Loucy (cell line): Measurements from ENCODE around the gene RNF26.

ENCODE experiments used
- H2AFZ ChIP-seq: fragments of 200-600 bp; sonication (generic); 2 replicates; pipeline ENCODE4 v1.6.0; 2016; ENCODE audit warnings: antibody characterized with exemption, mild to moderate bottlenecking, low read length, moderate library complexity
- H3F3A ChIP-seq: fragments of 200-600 bp; 2 replicates; pipeline ENCODE4 v1.6.0; 2016; ENCODE audit warnings: antibody characterized with exemption, low read depth, mild to moderate bottlenecking
- H3K27me3 ChIP-seq: fragments of 200-600 bp; sonication (generic); 2 replicates; pipeline ENCODE4 v1.6.1; 2014; ENCODE audit warnings: low read length, mild to moderate bottlenecking; ENCODE audit not compliant: insufficient read depth, poor library complexity, severe bottlenecking
- H3K36me3 ChIP-seq: fragments of 200-600 bp; sonication (generic); 2 replicates; pipeline ENCODE4 v1.6.1; 2016; ENCODE audit warnings: low read length; ENCODE audit not compliant: insufficient read depth
- H3K4me1 ChIP-seq: fragments of 200-600 bp; sonication (generic); 2 replicates; pipeline ENCODE4 v1.5.1; 2014; ENCODE audit warnings: low read length, mild to moderate bottlenecking; ENCODE audit not compliant: insufficient read depth, poor library complexity, severe bottlenecking
- H3K4me2 ChIP-seq: fragments of 200-600 bp; sonication (generic); 2 replicates; pipeline ENCODE4 v1.6.0; 2014; ENCODE audit warnings: antibody characterized with exemption, low read length, low read depth, mild to moderate bottlenecking; ENCODE audit not compliant: poor library complexity, severe bottlenecking
- H3K4me3 ChIP-seq: fragments of 200-600 bp; sonication (generic); 2 replicates; pipeline ENCODE4 v1.5.1; 2014; ENCODE audit warnings: low read length, mild to moderate bottlenecking, mixed read lengths; ENCODE audit not compliant: poor library complexity, severe bottlenecking
- H3K79me2 ChIP-seq: fragments of 200-600 bp; sonication (generic); 2 replicates; pipeline ENCODE4 v1.6.1; 2014; ENCODE audit warnings: low read length; ENCODE audit not compliant: insufficient read depth
- H3K9ac ChIP-seq: fragments of 200-600 bp; sonication (generic); 2 replicates; pipeline ENCODE4 v1.6.0; 2014; ENCODE audit warnings: mild to moderate bottlenecking, low read depth, low read length, moderate library complexity; ENCODE audit not compliant: poor library complexity, severe bottlenecking
- H3K9me2 ChIP-seq: fragments of 200-600 bp; sonication (generic); replicated peaks from 2 replicates; pipeline ENCODE4 v1.6.1; 2016; ENCODE audit warnings: low read depth, low read length, mixed read lengths
- H3K9me3 ChIP-seq: fragments of 200-600 bp; sonication (generic); 2 replicates; pipeline ENCODE4 v1.6.1; 2014; ENCODE audit warnings: mild to moderate bottlenecking, antibody characterized with exemption, low read length, low read depth; ENCODE audit not compliant: insufficient read depth
- H4K20me1 ChIP-seq: fragments of 200-600 bp; sonication (generic); 2 replicates; pipeline ENCODE4 v1.6.0; 2014; ENCODE audit warnings: antibody characterized with exemption, low read length, mild to moderate bottlenecking; ENCODE audit not compliant: insufficient read depth, poor library complexity, severe bottlenecking
- EZH2phosphoT487 ChIP-seq: fragments of 200-600 bp; IDR thresholded peaks from 2 replicates; pipeline ENCODE4 v1.6.1; 2018; ENCODE audit warnings: antibody characterized with exemption, mild to moderate bottlenecking, moderate library complexity, borderline replicate concordance
- TF ChIP-seq, protein P1 (sequence below): fragments of 200-600 bp; sonication (generic); conservative IDR thresholded peaks from 2 replicates; pipeline ENCODE4 v1.5.1; 2014; ENCODE audit warnings: mild to moderate bottlenecking, antibody characterized with exemption, low read length

The RNF26 gene

DNA sequence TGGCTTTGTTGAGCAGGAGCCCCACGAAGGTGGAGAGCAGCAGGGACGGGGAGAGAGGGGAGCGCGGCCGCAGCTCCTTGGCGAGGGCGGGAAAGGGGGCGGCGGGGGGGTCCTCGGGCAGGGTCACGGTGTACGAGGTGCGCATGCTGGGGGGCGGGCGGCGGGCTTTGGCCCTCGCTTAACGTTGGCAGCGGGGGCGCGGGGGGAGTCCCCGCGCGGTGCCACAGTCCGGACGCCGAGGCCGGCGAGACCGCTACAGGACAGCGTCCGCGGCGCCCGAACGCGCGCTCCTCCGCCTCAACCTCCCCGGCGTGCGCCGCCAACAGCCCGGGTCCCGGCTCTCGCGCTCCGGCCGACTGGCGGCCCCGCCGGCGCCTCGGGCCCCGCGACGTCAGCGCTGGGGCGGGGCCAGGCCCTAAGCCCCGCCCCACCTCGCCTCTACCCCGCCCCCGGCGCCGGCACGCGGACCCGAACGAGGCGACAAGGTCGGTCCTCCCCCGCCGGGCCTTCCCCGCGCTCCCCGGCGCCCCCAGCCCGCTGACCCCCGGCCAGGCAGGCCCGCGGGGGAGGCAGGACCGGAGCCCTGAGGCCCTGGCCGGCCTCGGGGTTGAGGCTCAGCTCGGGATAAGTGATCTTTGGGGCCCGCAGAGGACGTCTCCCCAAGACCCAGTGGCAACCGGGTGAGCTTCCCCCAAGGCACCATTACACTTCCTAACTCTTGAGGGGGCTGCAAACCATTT, 29.7 kb downstream of the RNF26 start:
- Histone ChIP-seq H3K4me1 (peaks cover 10% of the 10 kb centered on the region), H3K36me3 (no peaks in the 10 kb centered on the region), H3F3A (no peaks in the 10 kb centered on the region), H2AFZ (no peak overlapping the region), H3K9me2 (no peaks in the 10 kb centered on the region), H3K27me3 (no peaks in the 10 kb centered on the region), H3K79me2 (no peaks in the 10 kb centered on the region), H4K20me1 (no peaks in the 10 kb centered on the region), H3K9ac (no peak overlapping the region), H3K9me3 (no peaks in the 10 kb centered on the region), H3K4me2 (no peak overlapping the region), H3K4me3 (no peak overlapping the region)
- no peak for TF ChIP-seq EZH2phosphoT487
- TF ChIP-seq, protein P1, sequence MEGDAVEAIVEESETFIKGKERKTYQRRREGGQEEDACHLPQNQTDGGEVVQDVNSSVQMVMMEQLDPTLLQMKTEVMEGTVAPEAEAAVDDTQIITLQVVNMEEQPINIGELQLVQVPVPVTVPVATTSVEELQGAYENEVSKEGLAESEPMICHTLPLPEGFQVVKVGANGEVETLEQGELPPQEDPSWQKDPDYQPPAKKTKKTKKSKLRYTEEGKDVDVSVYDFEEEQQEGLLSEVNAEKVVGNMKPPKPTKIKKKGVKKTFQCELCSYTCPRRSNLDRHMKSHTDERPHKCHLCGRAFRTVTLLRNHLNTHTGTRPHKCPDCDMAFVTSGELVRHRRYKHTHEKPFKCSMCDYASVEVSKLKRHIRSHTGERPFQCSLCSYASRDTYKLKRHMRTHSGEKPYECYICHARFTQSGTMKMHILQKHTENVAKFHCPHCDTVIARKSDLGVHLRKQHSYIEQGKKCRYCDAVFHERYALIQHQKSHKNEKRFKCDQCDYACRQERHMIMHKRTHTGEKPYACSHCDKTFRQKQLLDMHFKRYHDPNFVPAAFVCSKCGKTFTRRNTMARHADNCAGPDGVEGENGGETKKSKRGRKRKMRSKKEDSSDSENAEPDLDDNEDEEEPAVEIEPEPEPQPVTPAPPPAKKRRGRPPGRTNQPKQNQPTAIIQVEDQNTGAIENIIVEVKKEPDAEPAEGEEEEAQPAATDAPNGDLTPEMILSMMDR: no peak

- H3K79me2 ChIP-seq: no peaks in the 10 kb centered on the region
- no peaks in the 10 kb centered on the region for H4K20me1 ChIP-seq
- no peak overlapping the region for H2AFZ ChIP-seq
- H3K4me1 ChIP-seq: peaks cover 1% of the 10 kb centered on the region
- H3K27me3 ChIP-seq: no peaks in the 10 kb centered on the region
- no peak overlapping the region for H3K9ac ChIP-seq
- no peak overlapping the region for H3K4me3 ChIP-seq
- TF ChIP-seq, protein P1: no peak
- TF ChIP-seq EZH2phosphoT487: no peak
- H3K9me3 ChIP-seq: no peaks in the 10 kb centered on the region
- no peaks in the 10 kb centered on the region for H3F3A ChIP-seq
- no peaks in the 10 kb centered on the region for H3K9me2 ChIP-seq
- no peaks in the 10 kb centered on the region for H3K36me3 ChIP-seq
- H3K4me2 ChIP-seq: no peak overlapping the region
Measured at GRCh38 chr11:119365071-119365591, 30.8 kb downstream of the RNF26 start.

DNA sequence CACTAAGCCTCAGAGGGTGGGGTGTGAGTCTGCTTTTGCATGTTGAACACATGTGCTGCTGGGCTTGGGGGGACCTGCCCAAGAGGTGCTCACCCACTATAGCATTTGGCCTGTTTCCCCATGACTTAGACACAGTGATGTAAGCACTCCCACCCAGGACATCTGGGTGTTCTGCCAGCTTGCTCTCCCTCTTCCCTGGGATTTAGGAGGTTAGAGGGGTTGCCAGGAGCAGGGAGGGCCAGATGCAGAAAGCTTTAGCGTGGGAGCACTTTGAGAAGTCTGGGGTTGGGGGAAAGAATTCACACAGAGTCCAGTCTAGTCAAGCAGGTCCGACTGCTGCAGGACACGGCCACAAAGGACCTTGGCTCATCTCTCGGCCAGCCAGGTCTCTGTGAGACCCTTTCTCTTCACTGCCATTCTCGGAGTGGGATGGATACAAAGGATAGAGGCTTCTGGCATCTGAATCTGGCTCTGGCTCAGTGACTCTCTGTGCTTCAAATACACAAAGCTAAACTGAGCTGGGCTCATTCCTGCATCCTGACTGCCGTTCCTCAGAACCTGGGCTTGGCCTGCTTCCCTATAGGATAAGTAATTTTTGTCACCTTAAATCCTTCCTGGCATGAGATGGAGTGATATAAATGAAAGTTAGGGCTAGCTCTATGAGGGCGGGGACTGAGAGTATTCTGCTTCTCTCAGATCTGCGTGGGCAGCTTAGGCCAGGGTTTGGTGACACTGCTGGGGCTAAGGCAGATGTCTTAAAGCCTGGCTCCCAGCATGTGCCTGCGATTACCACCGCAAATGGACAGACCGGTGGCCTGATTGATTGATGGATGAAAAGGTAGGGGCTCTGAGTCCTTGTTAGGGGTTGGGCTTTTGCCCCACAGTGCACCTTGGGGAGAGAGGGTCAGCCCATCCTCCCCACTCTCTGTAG, 32.6 kb downstream of the RNF26 start:
- H3K9me3 ChIP-seq: no peaks in the 10 kb centered on the region
- no peaks in the 10 kb centered on the region for H3F3A ChIP-seq
- no peak overlapping the region for H2AFZ ChIP-seq
- no peaks in the 10 kb centered on the region for H3K36me3 ChIP-seq
- H3K27me3 ChIP-seq: no peaks in the 10 kb centered on the region
- H3K4me3 ChIP-seq: no peak overlapping the region
- TF ChIP-seq, protein P1: no peak
- H4K20me1 ChIP-seq: no peaks in the 10 kb centered on the region
- no peak overlapping the region for H3K4me2 ChIP-seq
- H3K79me2 ChIP-seq: no peaks in the 10 kb centered on the region
- no peak overlapping the region for H3K9ac ChIP-seq
- H3K9me2 ChIP-seq: no peaks in the 10 kb centered on the region
- H3K4me1 ChIP-seq: peaks cover 5% of the 10 kb centered on the region
